HFFc6 (cell line): ENCODE results near the gene WTAP. TPM values are rescaled to one million over a fixed set of nuclear protein-coding genes. Genes with fewer than 3 reads are reported as not detected.
"Not testable (repeated sequence)": the region's sequence is repeated elsewhere in the genome, so short reads cannot be mapped to it uniquely, and the experiment has no call there.

ENCODE experiments used
- DNase-seq: peaks from one replicate; pipeline ENCODE4 v3.0.0-alpha.2; 2018
- H3K27ac Mint-ChIP-seq: 2 replicates; pipeline ENCODE4 v1.8.0; 2020; ENCODE audit warnings: mild to moderate bottlenecking, mixed read lengths
- H3K27me3 Mint-ChIP-seq: 2 replicates; pipeline ENCODE4 v1.8.0; 2021; ENCODE audit warnings: mild to moderate bottlenecking, moderate library complexity, mixed read lengths; ENCODE audit not compliant: insufficient read depth
- H3K36me3 Mint-ChIP-seq: 2 replicates; pipeline ENCODE4 v1.8.0; 2021; ENCODE audit warnings: low read depth, mixed read lengths
- H3K4me1 Mint-ChIP-seq: 2 replicates; pipeline ENCODE4 v1.8.0; 2020; ENCODE audit warnings: low read depth, mixed read lengths
- H3K4me3 Mint-ChIP-seq: 2 replicates; pipeline ENCODE4 v1.8.0; 2020; ENCODE audit warnings: mild to moderate bottlenecking, moderate library complexity, mixed read lengths
- H3K9me3 Mint-ChIP-seq: 2 replicates; pipeline ENCODE4 v1.8.0; 2020; ENCODE audit warnings: mild to moderate bottlenecking, mixed read lengths
- CTCF ChIP-seq: fragments of 200-600 bp; sonication (generic); IDR thresholded peaks from 2 replicates; pipeline ENCODE4 v1.5.0; 2021; ENCODE audit warnings: antibody characterized with exemption, mild to moderate bottlenecking
- total RNA-seq, 6 experiments: library from RNA; stranded (reverse); fragmentation: NEBNext Ultra II Directional; extraction: Animal tissue kit (Norgen Biotek cat#: 25700); gene quantifications; 2 replicates in 1 of 6; 3 replicates in 5 of 6; pipeline ENCODE4 v1.2.3, GENCODE V29; 2021

Gene WTAP
- total RNA-seq, 6 experiments from 2014 or later = 64.0 to 73.5 (median 68.7) TPM

GRCh38 chr6:159736908-159737307 lies 9.6 kb downstream of the WTAP start:
- peaks cover 15% of the 10 kb centered on the region for H3K36me3 Mint-ChIP-seq
- H3K27ac Mint-ChIP-seq = no peak overlapping the region
- no peaks in the 10 kb centered on the region for H3K27me3 Mint-ChIP-seq
- H3K4me3 Mint-ChIP-seq = no peak overlapping the region
- H3K9me3 Mint-ChIP-seq = no peaks in the 10 kb centered on the region
- TF ChIP-seq CTCF = no peak
- DNase-seq = no peak
- peaks cover 9% of the 10 kb centered on the region; the same call in 1 of the 2 replicates for H3K4me1 Mint-ChIP-seq

GRCh38 chr6:159739341-159739740 lies 12.0 kb downstream of the WTAP start:
- Mint-ChIP-seq H3K4me1 (peaks cover 5% of the 10 kb centered on the region; the same call in 1 of the 2 replicates), H3K36me3 (peaks cover 19% of the 10 kb centered on the region)

GRCh38 chr6:159742165-159742564 lies 14.9 kb downstream of the WTAP start:
- TF ChIP-seq CTCF = no peak
- H3K27ac Mint-ChIP-seq = peak overlapping the region; percentile 40; the same call in 1 of the 2 replicates
- H3K4me3 Mint-ChIP-seq = no peak overlapping the region
- no peaks in the 10 kb centered on the region for H3K9me3 Mint-ChIP-seq
- H3K4me1 Mint-ChIP-seq = peaks cover 5% of the 10 kb centered on the region; the same call in 1 of the 2 replicates
- no peaks in the 10 kb centered on the region for H3K27me3 Mint-ChIP-seq
- H3K36me3 Mint-ChIP-seq = peaks cover 38% of the 10 kb centered on the region
- no peak for DNase-seq

More at GRCh38 chr6:159739341-159739740, 12.0 kb downstream of the WTAP start:
- no peak for DNase-seq
- no peak overlapping the region for H3K4me3 Mint-ChIP-seq
- no peaks in the 10 kb centered on the region for H3K9me3 Mint-ChIP-seq
- H3K27me3 Mint-ChIP-seq = no peaks in the 10 kb centered on the region
- no peak for TF ChIP-seq CTCF
- no peak overlapping the region for H3K27ac Mint-ChIP-seq

- Mint-ChIP-seq H3K27ac (no peak overlapping the region), H3K27me3 (no peaks in the 10 kb centered on the region), H3K4me3 (no peak overlapping the region), H3K9me3 (no peaks in the 10 kb centered on the region), H3K36me3 (peaks cover 47% of the 10 kb centered on the region), H3K4me1 (0 out of 2 replicates have a peak, but pooled peaks cover 4% of the 10 kb centered on the region)
- no peak for TF ChIP-seq CTCF
- DNase-seq = no peak
Observed at GRCh38 chr6:159745081-159745480, 17.8 kb downstream of the WTAP start.

- Mint-ChIP-seq H3K27ac (no peak overlapping the region), H3K36me3 (peaks cover 35% of the 10 kb centered on the region)
Observed at GRCh38 chr6:159746759-159747158, 19.5 kb downstream of the WTAP start.

GRCh38 chr6:159748127-159748526 lies 20.8 kb downstream of the WTAP start:
- not testable (repeated sequence) for H3K27me3 Mint-ChIP-seq, H3K27ac Mint-ChIP-seq, H3K4me1 Mint-ChIP-seq, DNase-seq, H3K4me3 Mint-ChIP-seq, H3K9me3 Mint-ChIP-seq
- peaks cover 35% of the 10 kb centered on the region for H3K36me3 Mint-ChIP-seq

More at GRCh38 chr6:159746759-159747158, 19.5 kb downstream of the WTAP start:
- DNase-seq = no peak
- TF ChIP-seq CTCF = no peak
- Mint-ChIP-seq H3K27me3 (no peaks in the 10 kb centered on the region), H3K4me1 (no peaks in the 10 kb centered on the region), H3K9me3 (no peaks in the 10 kb centered on the region), H3K4me3 (no peak overlapping the region)
